T-helper 17 cell (primary cell): ENCODE measurements around the gene TBCC. TPM values are rescaled to one million over a fixed set of nuclear protein-coding genes. Genes with fewer than 3 reads are reported as not detected.
A peak's percentile ranks its signal among the peaks of the same experiment; 100 is the strongest.
"Not testable (repeated sequence)": the region's sequence is repeated elsewhere in the genome, so short reads cannot be mapped to it uniquely, and the experiment has no call there.

Experiments used
- ATAC-seq: fragments of 150-1000 bp; cut with Tn5 transposase; 2 replicates; pipeline ENCODE4 v1.10.0; 2021; ENCODE audit warnings: mild to moderate bottlenecking, moderate library complexity
- DNase-seq, 3 donors: peaks; one replicate each; pipeline versions ENCODE4 v3.0.0 to v3.0.0-alpha.2; 2020 to 2021
- H3K9me3 ChIP-seq: one replicate; pipeline ENCODE4 v1.7.0; 2013; ENCODE audit warnings: low read length, mild to moderate bottlenecking; ENCODE audit not compliant: control insufficient read depth, poor library complexity, severe bottlenecking
- H3K27ac Mint-ChIP-seq: one replicate; pipeline ENCODE4 v1.8.0; 2022; ENCODE audit warnings: mild to moderate bottlenecking, moderate library complexity, mixed read lengths
- H3K27me3 Mint-ChIP-seq: one replicate; pipeline ENCODE4 v1.8.0; 2022; ENCODE audit warnings: mixed read lengths
- H3K36me3 Mint-ChIP-seq: one replicate; pipeline ENCODE4 v1.8.0; 2022; ENCODE audit warnings: low read depth, mixed read lengths
- H3K4me1 Mint-ChIP-seq: one replicate; pipeline ENCODE4 v1.8.0; 2022; ENCODE audit warnings: mild to moderate bottlenecking, mixed read lengths
- H3K4me3 Mint-ChIP-seq: one replicate; pipeline ENCODE4 v1.8.0; 2022; ENCODE audit warnings: mild to moderate bottlenecking, moderate library complexity, mixed read lengths
- total RNA-seq, 4 donors: library from RNA in 2 of 4; stranded (reverse) in 2 of 4; gene quantifications; one replicate each; pipeline ENCODE4 v1.2.3 and lab custom pipeline; 2022 to 2026

TBCC gene
- total RNA-seq, 2 donors from 2014 or later, result 71.5 to 73.2 TPM

- Mint-ChIP-seq H3K27ac (no peak overlapping the region), H3K27me3 (no peaks in the 10 kb centered on the region), H3K4me3 (no peak overlapping the region), H3K4me1 (no peaks in the 10 kb centered on the region), H3K36me3 (no peaks in the 10 kb centered on the region)
- DNase-seq (no peak), ATAC-seq (no peak)
- H3K9me3 ChIP-seq, result no peaks in the 10 kb centered on the region
These were observed 9.9 kb downstream of the TBCC start for GRCh38 chr6:42735976-42736375.

DNA sequence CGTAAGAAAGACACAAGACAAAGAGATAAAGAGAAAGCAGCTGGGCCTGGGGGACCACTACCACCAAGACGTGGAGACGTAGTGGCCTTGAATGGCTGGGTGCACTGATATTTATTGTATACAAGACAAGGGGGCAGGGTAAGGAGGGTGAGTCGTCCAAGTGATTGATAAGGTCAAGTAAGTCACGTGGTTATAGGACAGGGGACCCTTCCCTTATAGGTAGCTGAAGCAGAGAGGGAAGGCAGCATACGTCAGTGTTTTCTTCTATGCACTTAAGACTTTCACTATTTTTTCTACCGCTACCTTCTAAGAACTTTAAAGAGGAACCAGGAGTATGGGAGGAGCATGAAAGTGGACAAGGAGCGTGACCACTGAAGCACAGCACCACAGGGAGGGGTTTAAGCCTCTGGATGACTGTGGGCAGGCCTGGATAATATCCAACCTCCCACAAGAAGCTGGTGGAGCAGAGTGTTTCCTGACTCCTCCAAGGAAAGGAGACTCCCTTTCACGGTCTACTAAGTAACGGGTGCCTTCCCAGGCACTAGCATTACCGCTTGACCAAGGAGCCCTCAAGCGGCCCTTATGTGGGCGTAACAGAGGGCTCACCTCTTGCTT, 11.9 kb downstream of the TBCC start:
- H3K36me3 Mint-ChIP-seq, H3K4me3 Mint-ChIP-seq, H3K27ac Mint-ChIP-seq, H3K9me3 ChIP-seq, H3K4me1 Mint-ChIP-seq, H3K27me3 Mint-ChIP-seq, DNase-seq, ATAC-seq: not testable (repeated sequence)

GRCh38 chr6:42729731-42730130, 16.2 kb downstream of the TBCC start:
- H3K9me3 ChIP-seq, result no peaks in the 10 kb centered on the region
- DNase-seq (no peak), ATAC-seq (no peak)
- no peaks in the 10 kb centered on the region for H3K27me3 Mint-ChIP-seq
- no peak overlapping the region for H3K27ac Mint-ChIP-seq
- H3K4me3 Mint-ChIP-seq, result no peak overlapping the region
- peaks cover 19% of the 10 kb centered on the region for H3K4me1 Mint-ChIP-seq
- H3K36me3 Mint-ChIP-seq, result no peaks in the 10 kb centered on the region

DNA sequence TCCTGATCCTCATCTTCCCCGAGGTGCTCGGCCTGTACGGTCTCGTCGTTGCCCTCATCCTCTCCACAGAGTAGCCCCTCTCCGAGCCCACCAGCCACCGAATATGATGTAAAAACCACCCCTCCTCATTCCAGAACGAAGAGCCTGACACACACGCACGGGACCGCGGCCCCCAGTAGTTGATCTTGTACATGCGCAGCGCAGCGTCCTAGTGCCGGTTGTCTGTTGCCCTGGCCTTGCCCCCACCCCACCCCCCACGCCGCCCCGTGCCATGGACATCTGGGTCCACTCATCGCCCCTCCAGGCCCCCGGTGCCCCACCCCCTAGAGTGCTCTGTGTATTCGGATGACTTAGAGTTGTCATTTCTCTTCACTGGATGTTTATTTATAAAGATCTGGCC, 18.3 kb downstream of the TBCC start:
- DNase-seq (no peak), ATAC-seq (no peak)

GRCh38 chr6:42727087-42727611, 18.8 kb downstream of the TBCC start:
- H3K36me3 Mint-ChIP-seq, result no peaks in the 10 kb centered on the region
- peaks cover 19% of the 10 kb centered on the region for H3K4me1 Mint-ChIP-seq
- no peaks in the 10 kb centered on the region for H3K9me3 ChIP-seq
- ATAC-seq (no peak), DNase-seq (no peak)
- H3K27me3 Mint-ChIP-seq, result no peaks in the 10 kb centered on the region
- H3K4me3 Mint-ChIP-seq, result peak overlapping the region; percentile 95
- H3K27ac Mint-ChIP-seq, result peak overlapping the region; percentile 95

More for the DNA sequence above, 18.3 kb downstream of the TBCC start:
- no peaks in the 10 kb centered on the region for H3K9me3 ChIP-seq
- Mint-ChIP-seq H3K27ac (peak overlapping the region; percentile 95), H3K4me1 (peaks cover 19% of the 10 kb centered on the region), H3K36me3 (no peaks in the 10 kb centered on the region), H3K27me3 (no peaks in the 10 kb centered on the region), H3K4me3 (peak overlapping the region; percentile 76)

- no peaks in the 10 kb centered on the region for H3K9me3 ChIP-seq
- DNase-seq (peak; percentile 42 to 52 (median 47)), ATAC-seq (peak; percentile 99)
- Mint-ChIP-seq H3K27me3 (no peaks in the 10 kb centered on the region), H3K27ac (peak overlapping the region; percentile 95), H3K36me3 (no peaks in the 10 kb centered on the region), H3K4me3 (peak overlapping the region; percentile 95), H3K4me1 (peaks cover 19% of the 10 kb centered on the region)
These were observed 19.3 kb downstream of the TBCC start for GRCh38 chr6:42726485-42727086.

DNA sequence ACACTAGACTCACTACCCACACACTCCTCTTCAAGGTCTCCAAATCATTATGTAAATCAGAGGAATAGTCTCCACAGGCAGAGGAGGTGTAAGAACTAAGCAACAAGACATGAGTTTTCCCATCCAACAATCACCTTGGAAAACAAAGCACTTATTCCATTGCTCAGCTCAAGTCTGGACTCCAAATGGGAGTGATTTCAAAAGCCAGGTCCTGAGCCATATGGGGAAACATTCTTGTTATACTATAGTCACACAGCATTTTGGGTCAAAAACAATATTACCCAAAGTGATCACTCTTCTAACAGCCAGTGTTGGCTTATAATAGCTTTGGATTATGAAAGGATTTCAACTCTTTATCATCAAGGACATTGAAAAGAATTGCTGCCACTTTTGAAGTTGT, 19.9 kb downstream of the TBCC start:
- peak overlapping the region; percentile 95 for H3K27ac Mint-ChIP-seq

DNA sequence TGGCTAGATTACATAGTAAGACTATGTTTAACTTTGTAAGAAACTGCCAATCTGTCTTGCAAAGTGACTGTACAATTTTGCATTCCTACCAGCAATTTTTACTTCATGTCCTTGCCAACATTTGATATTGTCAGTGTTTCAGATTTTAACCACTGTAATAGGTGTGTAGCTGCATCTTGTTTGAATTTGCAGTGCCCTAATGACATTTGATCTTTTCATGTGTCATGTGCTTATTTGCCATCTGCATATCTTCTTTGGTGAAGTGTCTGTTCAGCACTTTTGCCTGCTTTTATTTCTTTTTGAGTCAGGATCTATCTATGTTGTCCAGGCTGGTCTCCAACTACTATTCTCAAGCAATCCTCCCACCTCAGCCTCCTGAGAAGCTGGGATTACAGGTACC, 21.1 kb downstream of the TBCC start:
- DNase-seq (no peak), ATAC-seq (no peak)
- Mint-ChIP-seq H3K27ac (no peak overlapping the region), H3K36me3 (no peaks in the 10 kb centered on the region), H3K4me1 (peaks cover 19% of the 10 kb centered on the region), H3K4me3 (no peak overlapping the region), H3K27me3 (peaks cover 5% of the 10 kb centered on the region)
- no peaks in the 10 kb centered on the region for H3K9me3 ChIP-seq

More for the DNA sequence above, 19.9 kb downstream of the TBCC start:
- no peaks in the 10 kb centered on the region for H3K36me3 Mint-ChIP-seq
- DNase-seq (no peak), ATAC-seq (no peak)
- peak overlapping the region; percentile 95 for H3K4me3 Mint-ChIP-seq
- H3K4me1 Mint-ChIP-seq, result peaks cover 19% of the 10 kb centered on the region
- H3K9me3 ChIP-seq, result no peaks in the 10 kb centered on the region
- H3K27me3 Mint-ChIP-seq, result no peaks in the 10 kb centered on the region

DNA sequence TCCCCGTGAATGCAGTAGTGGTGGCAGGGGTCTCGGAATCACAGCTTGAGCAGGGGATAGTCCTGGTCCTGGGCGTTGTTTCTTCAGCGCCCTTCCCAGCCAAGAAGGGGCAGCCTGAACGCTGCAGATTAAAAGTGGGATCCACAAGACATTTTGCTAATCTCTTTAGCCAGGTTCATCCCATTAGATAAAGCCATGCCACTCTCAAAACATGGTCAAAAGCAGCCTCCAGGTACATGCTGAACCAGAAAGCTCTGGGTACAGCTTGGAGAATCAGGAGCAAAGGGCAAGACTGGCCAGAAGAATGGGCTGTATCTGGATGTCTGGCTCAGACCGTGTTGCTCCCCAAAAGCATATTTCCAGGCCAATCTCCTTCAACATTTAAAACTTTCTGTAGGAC, 23.4 kb downstream of the TBCC start, which contains the start of gene PRPH2:
TSS of gene PRPH2 (minus strand) at position 101 of the 400 bp plus-strand sequence. CDS start 263 bp downstream, outside the sequence.
- ATAC-seq (no peak), DNase-seq (no peak)
- peaks cover 13% of the 10 kb centered on the region for H3K4me1 Mint-ChIP-seq
- no peaks in the 10 kb centered on the region for H3K9me3 ChIP-seq
- no peaks in the 10 kb centered on the region for H3K36me3 Mint-ChIP-seq
- H3K27me3 Mint-ChIP-seq, result peaks cover 5% of the 10 kb centered on the region
- H3K27ac Mint-ChIP-seq, result no peak within 1 kb of the TSS
- no peak within 1 kb of the TSS for H3K4me3 Mint-ChIP-seq

- Mint-ChIP-seq H3K27ac (no peak overlapping the region), H3K36me3 (no peaks in the 10 kb centered on the region), H3K4me1 (no peaks in the 10 kb centered on the region), H3K4me3 (no peak overlapping the region), H3K27me3 (peaks cover 5% of the 10 kb centered on the region)
- no peaks in the 10 kb centered on the region for H3K9me3 ChIP-seq
- no peak for DNase-seq
- ATAC-seq, result no peak
These were observed 25.2 kb downstream of the TBCC start for GRCh38 chr6:42720739-42721138.

- H3K27me3 Mint-ChIP-seq, result peaks cover 5% of the 10 kb centered on the region
- no peaks in the 10 kb centered on the region for H3K36me3 Mint-ChIP-seq
These were observed 30.0 kb downstream of the TBCC start for GRCh38 chr6:42715871-42716270.

DNA sequence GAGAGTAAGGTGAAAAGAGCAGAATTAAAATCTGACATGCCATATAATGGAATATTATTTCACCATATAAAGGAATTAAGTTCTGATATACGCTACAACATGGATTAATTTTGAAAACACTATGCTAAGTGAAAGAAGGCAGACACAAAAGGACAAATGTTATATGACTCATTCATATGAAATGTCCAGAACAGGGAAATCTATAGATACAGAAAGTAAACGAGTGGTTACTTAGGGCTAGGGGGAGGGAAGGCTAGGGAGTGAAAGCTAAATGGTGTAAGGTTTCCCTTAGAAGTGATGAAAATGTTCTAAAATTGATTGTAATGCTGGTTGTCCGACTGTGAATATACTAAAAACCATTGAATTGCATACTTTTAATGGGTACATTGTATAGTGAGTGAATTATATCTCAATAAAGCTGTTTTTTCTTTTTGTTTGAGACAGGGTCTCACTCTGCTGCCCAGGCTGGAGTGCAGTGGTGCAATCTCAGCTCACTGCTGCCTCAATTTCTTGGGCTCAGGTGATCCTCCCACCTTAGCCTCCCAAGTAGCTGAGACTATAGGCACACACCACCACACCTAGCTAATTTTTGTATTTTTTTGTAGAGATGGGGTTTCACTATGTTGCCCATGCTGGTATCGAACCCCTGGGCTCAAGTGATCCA, 31.7 kb downstream of the TBCC start:
- DNase-seq, result no peak
- Mint-ChIP-seq H3K4me1 (no peaks in the 10 kb centered on the region), H3K4me3 (no peak overlapping the region), H3K36me3 (no peaks in the 10 kb centered on the region), H3K27me3 (no peaks in the 10 kb centered on the region), H3K27ac (no peak overlapping the region)
- ATAC-seq, result no peak
- H3K9me3 ChIP-seq, result no peaks in the 10 kb centered on the region

More at GRCh38 chr6:42715871-42716270, 30.0 kb downstream of the TBCC start:
- Mint-ChIP-seq H3K4me3 (no peak overlapping the region), H3K27ac (no peak overlapping the region), H3K4me1 (no peaks in the 10 kb centered on the region)
- no peak for ATAC-seq
- DNase-seq, result no peak
- H3K9me3 ChIP-seq, result no peaks in the 10 kb centered on the region

DNA sequence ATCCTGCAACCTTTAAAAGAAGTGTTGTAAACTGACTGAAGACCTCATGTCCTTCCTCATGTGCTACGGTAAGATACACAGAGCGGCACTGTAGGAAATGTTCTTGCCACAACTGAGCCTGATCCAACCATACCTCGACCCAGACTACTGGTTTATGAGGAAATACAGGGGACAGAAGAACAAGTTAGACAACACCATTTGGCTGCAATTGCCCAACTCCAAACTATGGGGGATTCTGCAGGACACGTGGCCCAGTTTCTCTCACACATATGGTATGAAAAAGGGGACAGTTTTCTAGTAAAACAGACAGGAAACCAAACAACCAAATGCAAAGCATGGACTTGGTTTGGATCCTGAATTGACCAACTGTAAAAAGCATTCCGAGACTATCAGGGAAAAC, 34.0 kb downstream of the TBCC start:
- Mint-ChIP-seq H3K4me1 (peaks cover 2% of the 10 kb centered on the region), H3K27ac (no peak overlapping the region), H3K27me3 (peaks cover 10% of the 10 kb centered on the region), H3K36me3 (no peaks in the 10 kb centered on the region), H3K4me3 (no peak overlapping the region)
- H3K9me3 ChIP-seq, result no peaks in the 10 kb centered on the region
- no peak for DNase-seq
- no peak for ATAC-seq
